ENCODE results near the gene ACTBL2.

GRCh38 chr5:57501414-57502201 is 19.0 kb upstream of the ACTBL2 start:
- TF ChIP-seq CTCF (IDR thresholded peaks at IDR 0.05) (no peak), POLR2A (IDR thresholded peaks at IDR 0.05) (no peak)

All from prostate gland (tissue), 2 donors.